OCI-LY7 (cell line): ENCODE measurements around the gene CSNK1G1.

Experiments
- EZH2phosphoT487 ChIP-seq: fragments of 200-600 bp; sonication (generic); IDR thresholded peaks from 2 replicates; pipeline ENCODE4 v1.6.1; 2018; ENCODE audit warnings: low read depth, borderline replicate concordance, mild to moderate bottlenecking, mixed run types, antibody characterized with exemption, low read length, moderate library complexity, mixed read lengths
- TF ChIP-seq, protein P1 (sequence below): fragments of 200-600 bp; sonication (generic); conservative IDR thresholded peaks from 2 replicates; pipeline ENCODE4 v1.5.1; 2014; ENCODE audit warnings: mild to moderate bottlenecking, antibody characterized with exemption, low read length, moderate library complexity, mixed read lengths

DNA sequence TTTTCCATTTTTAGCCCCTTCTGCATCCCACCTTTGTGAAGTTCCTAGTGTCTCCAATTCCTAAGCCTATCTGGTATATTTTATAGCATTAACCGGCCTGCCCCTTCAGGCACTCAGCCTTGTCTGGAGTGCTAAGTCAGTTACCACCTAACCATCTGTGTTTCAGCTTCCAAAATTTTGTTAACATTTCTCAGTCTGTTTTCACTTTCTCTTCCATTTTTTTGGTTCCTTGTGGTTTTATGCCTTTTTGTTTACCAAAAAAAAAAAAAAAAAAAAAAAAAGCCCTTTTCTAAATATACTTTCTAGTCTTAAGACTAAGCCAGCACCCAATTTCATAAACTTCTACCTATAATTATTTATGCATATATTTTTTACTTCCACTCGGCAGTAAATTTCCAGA, 92.4 kb downstream of the CSNK1G1 start:
- TF ChIP-seq, protein P1, sequence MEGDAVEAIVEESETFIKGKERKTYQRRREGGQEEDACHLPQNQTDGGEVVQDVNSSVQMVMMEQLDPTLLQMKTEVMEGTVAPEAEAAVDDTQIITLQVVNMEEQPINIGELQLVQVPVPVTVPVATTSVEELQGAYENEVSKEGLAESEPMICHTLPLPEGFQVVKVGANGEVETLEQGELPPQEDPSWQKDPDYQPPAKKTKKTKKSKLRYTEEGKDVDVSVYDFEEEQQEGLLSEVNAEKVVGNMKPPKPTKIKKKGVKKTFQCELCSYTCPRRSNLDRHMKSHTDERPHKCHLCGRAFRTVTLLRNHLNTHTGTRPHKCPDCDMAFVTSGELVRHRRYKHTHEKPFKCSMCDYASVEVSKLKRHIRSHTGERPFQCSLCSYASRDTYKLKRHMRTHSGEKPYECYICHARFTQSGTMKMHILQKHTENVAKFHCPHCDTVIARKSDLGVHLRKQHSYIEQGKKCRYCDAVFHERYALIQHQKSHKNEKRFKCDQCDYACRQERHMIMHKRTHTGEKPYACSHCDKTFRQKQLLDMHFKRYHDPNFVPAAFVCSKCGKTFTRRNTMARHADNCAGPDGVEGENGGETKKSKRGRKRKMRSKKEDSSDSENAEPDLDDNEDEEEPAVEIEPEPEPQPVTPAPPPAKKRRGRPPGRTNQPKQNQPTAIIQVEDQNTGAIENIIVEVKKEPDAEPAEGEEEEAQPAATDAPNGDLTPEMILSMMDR, result no peak
- no peak for TF ChIP-seq EZH2phosphoT487
